Rectal smooth muscle tissue (tissue), 1 donor: ENCODE data around the gene VARS2.
"Not testable (repeated sequence)": the region's sequence is repeated elsewhere in the genome, so short reads cannot be mapped to it uniquely, and the experiment has no call there.

Source experiments
- H3K27ac ChIP-seq: one replicate; pipeline ENCODE4 v1.7.0; 2013; ENCODE audit warnings: low read depth, low read length, inconsistent platforms
- H3K27me3 ChIP-seq: one replicate; pipeline ENCODE4 v1.7.0; 2013; ENCODE audit warnings: low read length; ENCODE audit not compliant: control insufficient read depth, insufficient read depth
- H3K36me3 ChIP-seq: one replicate; pipeline ENCODE4 v1.7.0; 2013; ENCODE audit warnings: low read length; ENCODE audit not compliant: control insufficient read depth, insufficient read depth
- H3K4me1 ChIP-seq: one replicate; pipeline ENCODE4 v1.7.0; 2013; ENCODE audit warnings: low read length; ENCODE audit not compliant: control insufficient read depth, insufficient read depth
- H3K4me3 ChIP-seq: one replicate; pipeline ENCODE4 v1.7.0; 2013; ENCODE audit warnings: low read length
- H3K9ac ChIP-seq: one replicate; pipeline ENCODE4 v1.7.0; 2013; ENCODE audit warnings: low read length

VARS2 gene

DNA sequence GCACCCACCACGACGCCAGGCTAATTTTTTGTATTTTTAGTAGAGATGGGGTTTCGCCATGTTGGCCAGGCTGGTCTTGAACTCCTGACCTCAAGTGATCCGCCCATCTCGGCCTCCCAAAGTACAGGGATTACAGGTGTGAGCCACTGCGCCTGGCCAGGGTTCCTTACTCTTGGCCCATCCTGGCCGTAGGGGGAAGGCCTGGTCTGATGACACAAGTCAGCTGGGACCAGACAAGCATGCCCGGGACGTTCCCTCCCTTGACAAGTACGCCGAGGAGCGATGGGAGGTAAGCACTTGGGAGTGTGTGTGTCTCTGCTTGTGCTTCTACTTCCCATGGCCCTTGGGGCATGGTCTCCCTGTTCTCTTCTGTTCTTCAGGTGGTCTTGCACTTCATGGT is 3.6 kb upstream of the VARS2 start:
- not testable (repeated sequence) for H3K4me3 ChIP-seq, H3K27me3 ChIP-seq, H3K36me3 ChIP-seq, H3K27ac ChIP-seq, H3K9ac ChIP-seq
- peaks cover 14% of the 10 kb centered on the region for H3K4me1 ChIP-seq

DNA sequence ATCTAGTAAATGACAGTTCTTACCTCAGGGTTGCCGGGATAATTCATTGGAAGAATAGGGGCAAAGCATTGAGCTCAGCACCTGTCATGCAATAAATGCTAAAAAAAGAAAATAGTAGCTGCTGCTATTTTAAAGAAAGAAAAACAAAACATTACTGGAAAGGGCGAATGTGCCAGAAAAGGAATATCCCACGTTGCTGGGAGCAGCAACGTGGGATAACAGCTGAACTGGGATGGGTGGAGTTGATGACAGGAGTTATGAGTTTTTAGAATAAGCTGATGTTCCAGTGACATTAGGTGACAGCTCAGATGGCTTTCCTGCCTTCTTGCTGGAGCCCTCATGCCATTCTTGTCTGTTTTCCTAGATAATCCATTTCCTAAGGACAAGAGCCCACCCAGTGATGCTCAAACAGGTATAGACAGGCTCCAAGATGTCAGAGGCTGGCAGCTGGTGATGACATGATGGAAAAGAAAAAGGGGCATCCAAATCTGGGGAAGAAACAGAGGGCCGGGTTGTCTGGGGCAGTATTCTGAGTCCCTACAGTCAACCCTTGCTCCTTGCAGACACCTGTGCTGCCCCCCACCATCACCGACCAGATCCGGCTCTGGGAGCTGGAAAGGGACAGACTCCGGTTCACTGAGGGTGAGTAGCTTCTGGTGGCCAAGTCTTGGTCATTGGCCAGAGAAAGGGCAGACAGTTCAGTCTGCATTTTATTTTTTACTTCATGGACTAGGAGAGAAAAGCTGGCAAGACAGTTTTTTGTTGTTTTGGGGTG is 1.1 kb upstream of the VARS2 start:
- Histone ChIP-seq H3K9ac (no peak overlapping the region), H3K27ac (no peak overlapping the region), H3K4me1 (peaks cover 14% of the 10 kb centered on the region), H3K36me3 (peaks cover 19% of the 10 kb centered on the region), H3K4me3 (peak overlapping the region; percentile 65), H3K27me3 (no peaks in the 10 kb centered on the region)

DNA sequence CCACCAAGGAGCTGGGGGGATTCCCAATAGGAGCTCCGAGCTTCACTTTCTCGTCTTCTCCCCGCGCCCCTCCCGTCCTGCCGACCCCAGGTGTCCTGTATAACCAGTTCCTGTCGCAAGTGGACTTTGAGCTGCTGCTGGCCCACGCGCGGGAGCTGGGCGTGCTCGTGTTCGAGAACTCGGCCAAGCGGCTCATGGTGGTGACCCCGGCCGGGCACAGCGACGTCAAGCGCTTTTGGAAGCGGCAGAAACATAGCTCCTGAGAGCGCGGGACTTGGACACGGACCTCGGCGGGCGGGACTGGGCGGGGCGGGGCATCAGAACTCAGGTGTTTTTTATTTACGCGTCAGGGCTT is 340 bp upstream of the VARS2 start:
- Histone ChIP-seq H3K9ac (no peak overlapping the region), H3K4me3 (peak overlapping the region; percentile 65), H3K36me3 (peaks cover 24% of the 10 kb centered on the region), H3K27ac (peak overlapping the region; percentile 96), H3K27me3 (no peaks in the 10 kb centered on the region), H3K4me1 (peaks cover 11% of the 10 kb centered on the region)

DNA sequence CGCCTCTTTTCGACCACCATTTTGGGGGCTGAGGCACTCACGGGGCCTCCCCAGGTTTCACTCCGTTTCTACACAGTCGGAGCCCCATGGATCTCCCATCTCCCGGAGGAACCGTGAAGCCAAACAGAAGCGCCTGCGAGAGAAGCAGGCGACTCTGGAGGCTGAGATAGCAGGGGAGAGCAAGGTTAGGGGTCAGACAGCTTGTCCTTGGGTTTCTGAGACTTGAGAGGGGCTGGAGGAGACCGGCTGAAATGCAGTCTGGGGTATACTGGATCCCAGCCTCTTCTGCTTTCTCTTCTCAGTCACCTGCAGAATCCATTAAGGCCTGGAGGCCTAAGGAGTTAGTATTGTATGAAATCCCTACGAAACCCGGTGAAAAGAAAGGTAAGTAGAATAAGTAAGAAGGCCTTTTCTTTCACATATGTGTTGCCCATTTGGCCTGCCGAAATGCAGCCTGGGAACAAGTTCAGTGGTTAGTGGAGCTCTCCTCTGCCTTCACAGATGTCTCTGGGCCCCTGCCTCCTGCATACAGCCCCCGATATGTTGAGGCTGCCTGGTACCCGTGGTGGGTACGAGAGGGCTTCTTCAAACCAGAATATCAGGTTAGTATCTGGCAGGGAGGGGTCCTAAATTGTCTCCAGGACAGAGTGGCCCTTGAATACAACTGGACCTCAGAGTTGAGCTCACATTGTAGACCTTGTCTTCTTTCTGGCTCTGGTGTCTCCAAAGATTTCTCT is 984 bp downstream of the VARS2 start:
- Histone ChIP-seq H3K36me3 (peaks cover 33% of the 10 kb centered on the region), H3K27me3 (no peaks in the 10 kb centered on the region), H3K27ac (peak overlapping the region; percentile 96), H3K4me1 (peaks cover 8% of the 10 kb centered on the region), H3K4me3 (peak overlapping the region; percentile 78), H3K9ac (peak overlapping the region; percentile 94)

DNA sequence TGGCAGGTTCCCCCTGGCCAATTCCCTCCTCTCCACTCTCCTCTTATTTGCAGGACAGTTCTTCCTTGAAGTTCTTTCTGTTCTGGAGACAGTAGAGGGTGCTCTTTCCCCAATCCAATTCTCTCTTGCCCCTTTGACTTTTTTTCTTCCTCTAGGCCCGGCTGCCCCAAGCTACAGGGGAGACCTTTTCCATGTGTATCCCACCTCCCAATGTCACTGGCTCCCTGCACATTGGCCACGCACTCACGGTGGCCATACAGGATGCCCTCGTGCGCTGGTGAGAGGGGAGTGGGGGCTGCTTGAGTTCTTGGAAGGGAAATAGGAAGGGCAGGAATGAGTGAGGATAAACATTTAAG is 1.5 kb downstream of the VARS2 start:
- Histone ChIP-seq H3K4me3 (peak overlapping the region; percentile 78), H3K4me1 (peaks cover 8% of the 10 kb centered on the region), H3K27me3 (no peaks in the 10 kb centered on the region), H3K9ac (no peak overlapping the region), H3K27ac (peak overlapping the region; percentile 96), H3K36me3 (peaks cover 37% of the 10 kb centered on the region)

DNA sequence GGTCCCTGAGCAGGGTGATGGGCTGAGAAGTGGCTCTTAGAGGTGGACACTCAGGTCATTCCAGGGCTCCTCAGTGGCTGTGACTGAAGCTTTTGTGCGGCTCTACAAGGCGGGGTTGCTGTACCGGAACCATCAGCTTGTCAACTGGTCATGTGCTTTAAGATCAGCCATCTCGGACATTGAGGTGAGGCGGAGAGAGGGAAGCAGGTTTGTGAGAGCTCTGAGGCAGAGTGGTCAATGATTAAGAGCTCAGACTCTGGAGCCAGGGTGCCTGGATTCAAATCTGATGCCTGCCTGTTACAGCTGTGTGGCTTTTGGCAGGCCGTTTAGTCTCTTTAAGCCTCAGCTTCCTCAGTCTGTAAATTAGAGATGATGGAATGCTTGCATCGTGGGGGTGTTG is 3.0 kb downstream of the VARS2 start:
- Histone ChIP-seq H3K36me3 (peaks cover 41% of the 10 kb centered on the region), H3K27me3 (no peaks in the 10 kb centered on the region), H3K4me3 (no peak overlapping the region), H3K9ac (no peak overlapping the region), H3K4me1 (peaks cover 8% of the 10 kb centered on the region), H3K27ac (no peak overlapping the region)

DNA sequence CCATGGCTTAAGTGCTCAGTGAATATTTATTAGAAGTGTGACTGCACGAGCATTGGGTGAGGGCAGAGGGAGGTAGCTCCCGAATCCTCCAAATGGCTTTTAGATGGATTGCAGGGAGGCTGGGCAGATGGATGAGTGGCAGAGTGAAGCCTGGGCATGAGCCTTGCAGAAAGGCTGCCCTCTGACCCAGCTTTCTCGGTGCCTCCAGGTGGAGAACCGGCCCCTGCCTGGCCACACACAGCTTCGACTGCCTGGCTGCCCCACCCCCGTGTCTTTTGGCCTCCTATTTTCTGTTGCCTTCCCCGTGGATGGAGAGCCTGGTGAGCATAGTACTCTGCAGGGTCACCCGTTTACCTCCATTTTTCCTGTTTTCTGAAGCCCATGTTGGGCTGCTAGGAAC is 3.4 kb downstream of the VARS2 start:
- Histone ChIP-seq H3K4me1 (peaks cover 8% of the 10 kb centered on the region), H3K4me3 (no peak overlapping the region), H3K27ac (no peak overlapping the region), H3K27me3 (no peaks in the 10 kb centered on the region), H3K36me3 (peaks cover 40% of the 10 kb centered on the region), H3K9ac (no peak overlapping the region)

DNA sequence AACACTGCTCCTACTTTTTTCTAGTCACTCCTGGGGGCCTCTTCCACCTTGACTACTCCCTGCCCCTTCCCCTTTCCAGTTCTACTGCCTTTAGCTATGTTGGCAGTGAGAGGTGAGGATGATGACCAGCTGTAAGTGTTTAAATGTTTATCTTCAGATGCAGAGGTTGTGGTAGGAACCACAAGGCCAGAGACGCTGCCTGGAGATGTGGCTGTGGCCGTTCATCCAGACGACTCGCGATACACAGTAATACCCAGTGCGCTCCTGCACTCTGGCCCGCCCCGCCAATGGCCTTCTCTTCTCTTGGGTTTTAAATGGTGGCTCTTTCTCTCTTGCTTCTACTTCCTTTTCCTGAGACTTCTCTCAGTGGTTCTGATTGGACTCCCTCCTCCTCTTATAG is 4.6 kb downstream of the VARS2 start:
- H3K36me3 ChIP-seq: peaks cover 49% of the 10 kb centered on the region
- peaks cover 8% of the 10 kb centered on the region for H3K4me1 ChIP-seq
- H3K9ac ChIP-seq: no peak overlapping the region
- H3K27me3 ChIP-seq: no peaks in the 10 kb centered on the region
- no peak overlapping the region for H3K4me3 ChIP-seq
- no peak overlapping the region for H3K27ac ChIP-seq

DNA sequence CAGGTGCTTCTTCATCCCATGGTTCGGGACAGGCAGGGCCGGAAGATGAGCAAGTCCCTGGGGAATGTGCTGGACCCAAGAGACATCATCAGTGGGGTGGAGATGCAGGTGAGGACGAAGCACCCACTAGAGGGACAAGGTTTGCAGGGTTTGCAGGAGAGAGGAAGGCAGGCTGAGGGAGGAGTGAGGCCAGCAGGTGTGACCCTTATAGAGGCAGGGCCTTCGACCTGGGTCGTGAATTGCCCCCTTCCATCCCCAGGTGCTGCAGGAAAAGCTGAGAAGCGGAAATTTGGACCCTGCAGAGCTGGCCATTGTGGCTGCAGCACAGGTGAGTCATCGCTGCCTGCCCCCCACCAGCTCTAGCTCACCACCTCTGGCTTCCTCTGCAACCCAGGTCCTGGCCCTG is 8.4 kb downstream of the VARS2 start:
- Histone ChIP-seq H3K27me3 (no peaks in the 10 kb centered on the region), H3K9ac (no peak overlapping the region), H3K4me3 (no peak overlapping the region), H3K4me1 (no peaks in the 10 kb centered on the region), H3K27ac (no peak overlapping the region), H3K36me3 (peaks cover 47% of the 10 kb centered on the region)

DNA sequence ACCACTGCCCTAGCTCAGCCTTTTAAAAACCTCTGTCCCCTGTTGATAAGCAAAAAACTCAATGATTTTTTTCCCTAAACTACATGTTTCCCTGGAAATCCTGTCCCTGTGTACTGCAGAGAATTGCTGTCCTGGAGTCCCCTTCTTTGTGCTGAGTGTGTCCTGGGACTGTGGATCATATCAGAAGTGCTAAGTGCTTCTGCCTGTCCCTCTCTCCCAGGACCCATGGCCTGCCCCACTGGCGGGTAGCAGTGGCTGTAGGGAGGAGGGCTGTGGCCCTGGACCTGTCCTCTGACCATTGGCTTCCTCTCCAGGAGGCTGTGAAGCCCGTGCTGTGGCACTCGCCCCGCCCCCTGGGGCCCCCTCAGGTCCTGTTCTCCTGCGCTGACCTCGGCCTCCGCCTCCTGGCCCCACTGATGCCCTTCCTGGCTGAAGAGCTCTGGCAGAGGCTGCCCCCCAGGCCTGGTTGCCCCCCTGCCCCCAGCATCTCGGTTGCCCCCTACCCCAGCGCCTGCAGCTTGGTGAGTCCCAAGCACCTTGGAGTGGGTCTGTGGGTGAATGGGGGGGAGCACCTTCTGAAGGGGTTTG is 10.1 kb downstream of the VARS2 start:
- peaks cover 37% of the 10 kb centered on the region for H3K36me3 ChIP-seq
- H3K27ac ChIP-seq, H3K4me3 ChIP-seq, H3K4me1 ChIP-seq, H3K27me3 ChIP-seq, H3K9ac ChIP-seq: not testable (repeated sequence)

DNA sequence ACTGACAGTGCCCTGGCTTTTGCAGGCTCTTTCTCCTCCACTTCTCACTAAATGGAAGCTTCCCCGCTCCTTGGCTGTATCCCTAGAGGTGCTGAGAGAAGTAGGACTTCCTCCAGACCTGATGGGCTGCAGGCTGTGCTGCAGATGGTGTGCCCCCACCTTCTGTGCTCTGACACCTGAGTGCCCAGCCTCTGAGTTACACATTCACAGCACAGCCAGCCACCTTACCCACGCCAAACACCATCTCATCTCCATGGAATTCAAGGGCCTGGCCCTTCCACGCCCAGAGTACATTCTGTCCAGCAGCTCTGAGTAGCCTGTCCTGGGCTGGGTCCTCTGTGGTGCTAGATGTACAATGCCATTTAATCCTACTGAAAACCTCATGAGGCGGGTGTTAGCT is 12.6 kb downstream of the VARS2 start:
- peaks cover 16% of the 10 kb centered on the region for H3K36me3 ChIP-seq
- H3K9ac ChIP-seq: no peak overlapping the region
- H3K4me1 ChIP-seq: no peaks in the 10 kb centered on the region
- no peak overlapping the region for H3K27ac ChIP-seq
- no peaks in the 10 kb centered on the region for H3K27me3 ChIP-seq
- H3K4me3 ChIP-seq: no peak overlapping the region

DNA sequence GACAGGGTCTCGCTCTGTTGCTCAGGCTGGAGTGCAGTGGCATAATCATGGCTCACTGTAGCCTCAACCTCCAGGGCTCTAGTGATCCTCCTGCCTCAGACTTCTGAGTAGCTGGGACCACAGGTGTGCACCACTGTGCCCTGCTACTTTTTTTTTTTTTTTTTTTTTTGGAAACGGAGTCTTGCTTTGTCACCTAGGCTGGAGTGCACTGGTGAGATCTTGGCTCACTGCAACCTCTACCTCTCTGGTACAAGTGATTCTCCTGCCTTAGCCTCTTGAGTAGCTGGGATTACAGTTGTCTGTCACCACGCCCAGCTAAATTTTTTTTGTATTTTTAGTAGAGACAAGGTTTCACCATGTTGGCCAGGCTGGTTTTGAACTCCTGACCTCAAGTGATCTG is 13.0 kb downstream of the VARS2 start:
- H3K4me3 ChIP-seq, H3K27me3 ChIP-seq, H3K4me1 ChIP-seq, H3K9ac ChIP-seq, H3K27ac ChIP-seq: not testable (repeated sequence)
- peaks cover 15% of the 10 kb centered on the region for H3K36me3 ChIP-seq

DNA sequence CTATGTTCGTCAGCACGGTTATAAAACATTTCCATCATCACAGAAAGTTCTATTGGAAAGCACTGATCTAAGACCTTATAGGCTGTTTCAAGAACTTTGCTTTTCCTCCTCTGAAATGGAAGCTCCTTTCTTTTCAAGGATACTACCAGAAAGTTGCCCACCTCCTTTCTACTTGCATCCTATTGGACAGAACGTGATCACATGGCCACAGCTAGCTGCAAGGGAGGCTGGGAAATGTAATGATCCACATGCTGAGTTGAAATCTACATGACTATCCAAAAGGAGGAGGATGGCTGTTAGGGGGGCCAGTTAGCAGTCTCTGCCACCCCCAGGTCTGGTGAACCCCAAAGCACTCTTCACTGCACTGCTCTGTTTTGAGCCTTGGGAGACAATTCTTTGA is 14.6 kb downstream of the VARS2 start:
- no peaks in the 10 kb centered on the region for H3K4me1 ChIP-seq
- H3K9ac ChIP-seq: no peak overlapping the region
- peaks cover 5% of the 10 kb centered on the region for H3K36me3 ChIP-seq
- H3K27me3 ChIP-seq: no peaks in the 10 kb centered on the region
- H3K4me3 ChIP-seq: no peak overlapping the region
- H3K27ac ChIP-seq: no peak overlapping the region
